SH-SY5Y (cell line): ENCODE results near the gene MYO18B.

ENCODE experiments used
- GATA2 ChIP-seq: IDR thresholded peaks from 2 replicates; pipeline ENCODE4 v1.6.1; 2011; ENCODE audit warnings: mild to moderate bottlenecking, low read depth, low read length
- GATA3 ChIP-seq: IDR thresholded peaks from 2 replicates; pipeline ENCODE4 v1.6.1; 2011; ENCODE audit warnings: low read depth, mild to moderate bottlenecking, low read length, moderate library complexity

- no peak for TF ChIP-seq GATA3
- TF ChIP-seq GATA2: no peak
Observed at GRCh38 chr22:25741692-25742626, at the start of gene MYO18B.
